NCI-H526 treated with DMSO at 0.1 percent for 48 hours (cell line): Measurements from ENCODE around the gene TMEM134.
"Not testable (repeated sequence)": the region's sequence is repeated elsewhere in the genome, so short reads cannot be mapped to it uniquely, and the experiment has no call there.

ENCODE experiments used
- DNase-seq: peaks from one replicate; lab custom pipeline; 2025; lab: John Stamatoyannopoulos, UW

TMEM134 gene

DNA sequence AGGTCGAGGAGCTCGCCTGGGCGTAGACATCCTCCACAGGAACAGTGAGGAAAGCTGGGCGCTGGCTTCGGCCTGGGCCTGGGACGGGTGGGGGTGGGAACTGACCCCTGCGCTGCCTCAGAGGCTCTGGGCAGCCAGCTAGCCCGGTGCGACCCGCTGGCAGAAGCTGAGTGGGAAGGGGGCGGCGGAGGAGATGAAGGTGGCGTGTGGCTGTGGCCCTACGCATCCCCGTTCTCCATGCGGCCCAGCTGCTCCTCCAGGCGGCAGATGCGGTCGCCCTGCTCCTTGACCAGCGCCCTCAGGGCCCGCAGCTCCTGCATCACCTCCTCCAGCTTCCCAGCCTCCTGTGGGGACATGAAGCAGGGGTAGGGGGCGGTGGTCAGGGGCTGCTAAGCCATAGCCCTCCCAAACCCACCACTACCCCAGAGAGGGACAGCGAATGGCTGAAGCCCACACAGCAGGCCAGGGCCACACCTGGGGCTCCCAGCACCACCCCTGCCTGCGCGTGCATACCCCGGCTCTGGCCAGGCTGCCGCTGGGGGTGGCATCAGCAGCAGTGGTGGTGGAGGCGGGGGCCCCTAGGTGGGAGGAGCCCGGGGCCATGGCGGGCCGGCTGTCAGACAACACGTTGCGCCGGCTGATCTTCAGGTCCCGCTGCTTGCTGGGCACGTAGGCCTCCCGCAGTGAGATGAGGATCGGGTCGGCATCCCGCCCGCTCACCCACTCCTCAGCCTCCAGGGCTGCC, 30.7 kb downstream of the TMEM134 start:
- no peak for DNase-seq

GRCh38 chr11:67437809-67438157, 31.3 kb downstream of the TMEM134 start:
- DNase-seq = no peak

DNA sequence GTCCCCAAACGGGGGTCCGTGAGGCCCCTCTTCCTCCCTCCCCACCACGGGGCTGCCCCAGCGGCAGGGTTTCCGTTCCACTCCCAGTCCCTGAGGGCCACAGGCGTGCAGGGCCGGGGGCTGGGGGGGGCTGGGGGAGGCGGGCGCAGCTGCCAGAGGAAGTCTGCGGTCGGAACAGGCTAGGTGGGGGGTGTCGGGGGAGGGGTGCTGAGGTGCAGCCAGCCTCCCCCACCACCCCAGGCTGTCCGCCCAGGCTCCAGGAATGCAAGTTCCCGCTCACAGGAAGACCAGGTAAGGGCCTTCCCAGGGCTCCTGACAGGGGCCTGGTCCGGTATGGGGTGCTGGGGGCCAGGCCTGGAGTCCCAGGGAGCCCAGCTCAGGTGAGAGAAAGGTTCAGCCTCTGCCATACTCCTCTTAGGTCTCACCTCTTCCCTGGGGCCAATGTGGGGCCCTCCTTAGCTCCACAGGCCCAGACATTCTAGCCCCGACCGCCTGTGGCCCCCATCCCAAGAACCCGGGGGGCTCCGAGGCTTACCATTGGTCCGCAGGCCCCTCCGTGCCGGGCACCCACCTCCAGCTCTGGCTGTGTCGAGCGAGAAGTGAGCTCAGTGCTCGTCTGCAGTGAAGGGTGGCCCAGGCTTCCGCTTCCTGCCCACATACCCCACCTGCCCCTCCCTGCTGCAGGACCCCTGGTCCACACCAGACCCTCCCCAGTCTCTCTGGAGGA, 31.8 kb downstream of the TMEM134 start, which contains the start of gene PTPRCAP:
TSS of gene PTPRCAP (minus strand) at position 601 of the 727 bp plus-strand sequence. CDS start at position 538, 63 bp downstream.
- DNase-seq = no peak

DNA sequence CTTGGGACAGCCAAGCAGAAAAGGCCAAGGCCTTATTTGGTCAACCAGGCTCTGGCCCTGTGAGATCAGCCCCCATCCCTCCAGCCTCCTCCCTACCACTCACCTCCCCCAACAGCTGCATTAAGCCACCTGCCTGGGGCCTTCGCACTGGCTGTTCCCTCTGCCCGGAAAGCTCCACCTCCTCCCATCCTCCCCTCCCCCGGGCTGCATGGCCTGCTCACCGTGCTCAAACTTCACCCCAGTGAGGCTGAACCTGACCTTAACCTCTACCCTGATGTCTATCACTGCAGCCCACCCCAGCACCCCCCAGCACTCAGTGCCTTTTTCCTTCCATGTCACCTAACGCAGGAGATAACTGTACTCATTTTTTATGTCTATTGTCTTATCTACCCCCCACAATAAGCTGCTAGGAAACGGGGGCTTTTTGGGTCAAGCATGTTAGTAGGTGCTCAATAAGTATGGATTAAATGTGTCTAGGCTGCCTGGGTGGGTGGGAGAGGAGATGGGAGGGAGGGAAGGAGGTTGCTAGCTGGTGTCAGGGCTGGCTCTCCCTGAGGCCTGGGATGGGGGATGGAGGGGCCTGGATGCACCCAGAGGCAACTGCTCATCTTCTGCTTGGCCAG, 32.5 kb downstream of the TMEM134 start:
- no peak for DNase-seq

GRCh38 chr11:67435727-67436458, 33.2 kb downstream of the TMEM134 start:
- DNase-seq = no peak

DNA sequence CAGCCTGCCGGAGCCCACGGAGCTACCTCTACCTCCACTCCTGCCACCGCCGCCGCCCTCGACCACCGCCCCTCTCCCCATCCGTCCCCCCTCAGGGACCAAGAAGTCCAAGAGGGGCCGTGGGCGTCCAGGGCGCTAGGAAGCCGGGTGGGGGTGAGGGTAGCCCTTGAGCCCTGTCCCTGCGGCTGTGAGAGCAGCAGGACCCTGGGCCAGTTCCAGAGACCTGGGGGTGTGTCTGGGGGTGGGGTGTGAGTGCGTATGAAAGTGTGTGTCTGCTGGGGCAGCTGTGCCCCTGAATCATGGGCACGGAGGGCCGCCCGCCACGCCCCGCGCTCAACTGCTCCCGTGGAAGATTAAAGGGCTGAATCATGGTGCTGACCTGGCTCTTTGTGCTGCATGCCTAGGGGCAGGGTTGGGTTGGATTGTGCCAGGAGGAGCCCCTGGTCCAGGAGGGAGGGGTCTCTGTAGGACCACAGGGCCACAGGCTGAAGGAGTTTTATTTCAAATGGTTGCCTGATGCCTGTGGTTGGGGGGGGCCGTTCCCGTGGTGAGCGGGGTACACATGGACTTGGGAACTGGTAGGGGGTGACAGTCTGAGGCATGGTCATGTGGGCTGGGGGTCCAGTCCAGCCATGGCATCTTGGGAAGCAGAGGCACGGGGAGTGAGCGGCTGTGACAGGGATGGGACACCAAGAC, 33.9 kb downstream of the TMEM134 start:
- DNase-seq = no peak

DNA sequence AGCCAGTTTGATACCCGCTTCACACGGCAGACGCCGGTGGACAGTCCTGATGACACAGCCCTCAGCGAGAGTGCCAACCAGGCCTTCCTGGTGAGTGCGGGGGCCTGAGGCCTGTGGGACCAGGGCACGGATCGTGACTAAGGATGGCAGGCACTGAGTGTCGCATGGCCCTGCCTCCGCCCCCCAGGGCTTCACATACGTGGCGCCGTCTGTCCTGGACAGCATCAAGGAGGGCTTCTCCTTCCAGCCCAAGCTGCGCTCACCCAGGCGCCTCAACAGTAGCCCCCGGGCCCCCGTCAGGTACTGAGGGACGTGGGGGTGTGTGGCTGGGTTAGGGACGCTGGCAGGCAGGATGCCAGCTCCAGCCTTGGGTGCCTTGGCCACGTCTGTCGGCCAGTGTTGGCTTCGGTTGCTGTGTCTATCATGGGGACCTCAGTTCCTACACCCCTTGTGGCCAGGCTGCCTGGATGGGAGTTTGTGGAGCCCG, 34.6 kb downstream of the TMEM134 start:
- DNase-seq = no peak

- DNase-seq = no peak
Observed at GRCh38 chr11:67433536-67434394, 35.3 kb downstream of the TMEM134 start.

DNA sequence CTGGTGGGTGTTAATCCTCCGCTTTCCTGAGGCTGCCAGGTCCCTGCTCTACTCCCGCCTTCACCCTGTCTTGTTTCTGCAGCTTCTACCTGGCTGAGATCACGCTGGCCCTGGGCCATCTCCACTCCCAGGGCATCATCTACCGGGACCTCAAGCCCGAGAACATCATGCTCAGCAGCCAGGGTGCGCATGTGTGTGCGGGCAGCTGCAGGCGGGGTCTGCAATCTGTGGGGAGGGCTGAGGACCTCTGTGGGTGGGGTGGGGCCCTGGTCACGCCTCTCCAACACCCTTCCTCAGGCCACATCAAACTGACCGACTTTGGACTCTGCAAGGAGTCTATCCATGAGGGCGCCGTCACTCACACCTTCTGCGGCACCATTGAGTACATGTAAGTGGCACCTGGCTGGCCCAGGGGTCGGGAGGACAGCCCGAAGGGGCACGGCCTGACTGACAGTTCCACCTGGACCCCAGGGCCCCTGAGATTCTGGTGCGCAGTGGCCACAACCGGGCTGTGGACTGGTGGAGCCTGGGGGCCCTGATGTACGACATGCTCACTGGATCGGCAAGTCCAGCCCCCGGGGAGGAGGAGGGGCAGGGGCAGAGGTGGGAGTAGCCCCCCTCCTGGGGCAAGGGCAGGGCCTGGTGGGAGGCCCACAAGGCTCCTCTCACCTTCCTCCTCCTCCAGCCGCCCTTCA, 36.2 kb downstream of the TMEM134 start:
- DNase-seq = no peak

- no peak for DNase-seq
Observed at GRCh38 chr11:67431346-67432249, 37.5 kb downstream of the TMEM134 start.

DNA sequence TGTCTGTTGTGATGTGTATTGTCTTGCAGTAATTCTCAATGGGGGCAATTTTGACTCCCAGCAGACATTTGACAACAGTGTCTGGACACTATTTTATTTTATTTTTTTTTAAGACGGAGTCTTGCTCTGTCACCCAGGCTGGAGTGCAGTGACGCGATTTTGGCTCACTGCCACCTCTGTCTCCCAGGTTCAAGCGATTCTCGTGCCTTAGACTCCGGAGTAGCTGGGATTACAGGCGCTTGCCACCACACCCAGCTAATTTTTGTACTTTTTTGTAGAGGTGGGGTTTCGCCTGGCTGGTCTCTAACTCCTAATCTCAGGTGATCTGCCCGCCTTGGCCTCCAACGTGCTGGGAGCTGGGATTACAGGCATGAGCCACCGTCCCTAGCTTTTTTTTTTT, 39.3 kb downstream of the TMEM134 start:
- no peak for DNase-seq

DNA sequence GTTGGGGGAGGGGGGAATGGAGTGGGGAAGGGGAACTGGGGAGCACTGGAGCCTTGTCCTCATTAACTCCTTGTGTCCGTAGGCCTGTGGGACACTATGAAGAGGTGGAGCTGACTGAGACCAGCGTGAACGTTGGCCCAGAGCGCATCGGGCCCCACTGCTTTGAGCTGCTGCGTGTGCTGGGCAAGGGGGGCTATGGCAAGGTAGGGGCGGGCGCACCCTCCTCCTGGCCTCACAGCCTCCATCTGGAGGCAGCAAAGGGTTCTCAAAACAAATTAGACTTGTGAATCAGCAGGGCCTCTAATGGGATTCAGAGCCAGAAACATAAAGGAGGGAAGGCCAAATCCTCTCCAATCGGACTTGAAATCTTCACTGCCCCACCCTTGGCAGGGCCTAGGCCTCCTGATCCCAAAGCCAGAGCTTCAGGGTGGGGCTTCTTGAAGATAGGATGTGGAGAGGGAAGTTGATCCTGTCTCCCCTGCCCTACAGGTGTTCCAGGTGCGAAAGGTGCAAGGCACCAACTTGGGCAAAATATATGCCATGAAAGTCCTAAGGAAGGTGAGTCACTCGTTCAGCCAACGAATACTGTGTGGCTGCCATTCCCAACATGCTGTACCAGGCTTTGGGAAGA, 39.9 kb downstream of the TMEM134 start:
- no peak for DNase-seq

- DNase-seq = peak; percentile 97
Observed at GRCh38 chr11:67428052-67429001, 40.7 kb downstream of the TMEM134 start, which contains the start of gene RPS6KB2. Gene RPS6KB2, plus strand, starts transcription at chr11:67428494. Its CDS starts 52 bp downstream, at chr11:67428546.

- not testable (repeated sequence) for DNase-seq
Observed at GRCh38 chr11:67427364-67427859, 41.6 kb downstream of the TMEM134 start.

GRCh38 chr11:67423891-67424613, 45.0 kb downstream of the TMEM134 start:
- DNase-seq = no peak

DNA sequence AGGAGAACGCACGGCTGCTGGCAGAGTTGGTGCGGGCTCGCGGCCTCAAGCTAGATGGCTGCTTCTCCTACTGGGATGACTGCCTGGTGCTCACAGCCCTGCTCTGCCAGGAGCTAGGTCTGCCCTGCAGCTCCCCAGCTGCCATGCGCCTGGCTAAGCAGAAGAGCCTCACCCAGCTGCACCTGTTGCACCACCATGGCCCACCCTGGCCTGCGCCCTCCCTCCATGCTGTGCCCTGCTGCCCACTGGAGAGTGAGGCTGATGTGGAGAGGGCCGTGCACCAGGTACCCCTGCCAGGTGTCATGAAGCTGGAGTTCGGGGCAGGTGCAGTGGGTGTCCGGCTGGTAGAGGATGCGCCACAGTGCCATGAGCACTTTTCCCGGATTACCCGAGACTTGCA, 45.6 kb downstream of the TMEM134 start:
- DNase-seq = no peak
